NCI-H1436 treated with DMSO at 0.1 percent for 48 hours (cell line): ENCODE data around the gene CHI3L2.

ENCODE experiments used
- DNase-seq: peaks from one replicate; lab custom pipeline; 2025; lab: John Stamatoyannopoulos, UW

CHI3L2 gene

GRCh38 chr1:111221633-111222291 is 5.8 kb upstream of the CHI3L2 start:
- no peak for DNase-seq

- no peak for DNase-seq
Measured at GRCh38 chr1:111222308-111223125, 5.0 kb upstream of the CHI3L2 start.

GRCh38 chr1:111223126-111223685 is 4.3 kb upstream of the CHI3L2 start:
- no peak for DNase-seq

- DNase-seq = no peak
Measured at GRCh38 chr1:111225091-111225490, 2.4 kb upstream of the CHI3L2 start.

GRCh38 chr1:111225717-111226400 is 1.7 kb upstream of the CHI3L2 start:
- DNase-seq = no peak

GRCh38 chr1:111227851-111228747 is 586 bp downstream of the CHI3L2 start:
- no peak for DNase-seq

GRCh38 chr1:111228748-111229126 is 1.2 kb downstream of the CHI3L2 start:
- no peak for DNase-seq

GRCh38 chr1:111232134-111232533 is 4.6 kb downstream of the CHI3L2 start:
- no peak for DNase-seq

DNA sequence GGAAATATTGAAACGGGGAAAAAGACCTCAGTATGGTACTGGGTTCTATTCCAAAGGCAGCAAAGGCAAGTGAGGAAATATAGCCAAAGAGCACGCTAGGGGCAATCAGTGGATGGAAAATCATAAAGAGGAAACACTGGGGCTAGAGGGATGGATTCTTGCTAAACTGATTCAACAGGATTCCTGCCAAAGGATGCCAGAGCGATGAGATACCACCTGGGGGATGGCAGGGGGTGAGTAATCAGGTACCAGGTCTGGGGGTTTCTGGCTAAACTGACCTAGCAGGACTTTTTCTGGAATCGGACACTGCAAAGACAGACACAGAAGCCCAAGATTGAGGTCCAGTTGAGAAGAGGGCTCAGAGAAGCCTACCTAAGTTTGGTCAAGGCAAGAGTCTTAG is 6.7 kb downstream of the CHI3L2 start:
- no peak for DNase-seq

DNA sequence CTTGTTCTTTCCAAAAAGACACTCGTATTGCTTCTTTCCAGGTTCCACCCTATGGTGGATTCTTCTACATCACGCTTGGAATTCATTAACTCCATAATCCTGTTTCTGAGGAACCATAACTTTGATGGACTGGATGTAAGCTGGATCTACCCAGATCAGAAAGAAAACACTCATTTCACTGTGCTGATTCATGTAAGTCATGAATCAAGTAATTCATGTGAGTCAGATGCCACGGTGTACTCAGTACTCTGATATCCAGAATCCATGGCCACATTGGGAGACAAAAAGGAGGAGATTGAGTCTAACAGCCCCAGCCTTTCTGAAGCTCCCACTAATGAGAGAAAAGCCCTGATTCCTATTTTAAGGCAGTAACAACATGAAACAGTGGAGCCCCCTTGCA is 7.4 kb downstream of the CHI3L2 start:
- DNase-seq = no peak

- no peak for DNase-seq
Measured at GRCh38 chr1:111236379-111236778, 8.9 kb downstream of the CHI3L2 start.

DNA sequence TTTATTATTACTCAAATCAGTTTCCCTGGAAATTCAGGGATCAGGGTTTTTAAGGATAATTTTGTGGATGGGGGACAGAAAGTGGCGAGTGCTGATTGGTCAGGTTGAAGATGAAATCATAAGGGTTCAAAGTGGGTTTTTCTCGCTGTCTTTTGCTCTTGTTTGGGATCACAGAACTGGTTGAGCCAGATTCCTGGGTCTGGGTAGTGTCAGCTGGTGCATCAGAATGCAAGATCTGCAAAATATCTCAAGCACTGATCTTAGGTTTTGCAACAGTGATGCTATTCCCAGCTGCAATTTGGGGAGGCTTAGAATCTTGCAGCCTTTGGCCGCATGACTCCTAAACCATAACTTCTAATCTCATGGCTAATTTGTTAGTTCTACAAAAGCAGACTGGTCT is 9.3 kb downstream of the CHI3L2 start:
- DNase-seq = no peak

GRCh38 chr1:111238056-111238795 is 10.7 kb downstream of the CHI3L2 start:
- no peak for DNase-seq

- no peak for DNase-seq
Measured at GRCh38 chr1:111241797-111242196, 14.3 kb downstream of the CHI3L2 start.

- no peak for DNase-seq
Measured at GRCh38 chr1:111242805-111243523, 15.5 kb downstream of the CHI3L2 start.

DNA sequence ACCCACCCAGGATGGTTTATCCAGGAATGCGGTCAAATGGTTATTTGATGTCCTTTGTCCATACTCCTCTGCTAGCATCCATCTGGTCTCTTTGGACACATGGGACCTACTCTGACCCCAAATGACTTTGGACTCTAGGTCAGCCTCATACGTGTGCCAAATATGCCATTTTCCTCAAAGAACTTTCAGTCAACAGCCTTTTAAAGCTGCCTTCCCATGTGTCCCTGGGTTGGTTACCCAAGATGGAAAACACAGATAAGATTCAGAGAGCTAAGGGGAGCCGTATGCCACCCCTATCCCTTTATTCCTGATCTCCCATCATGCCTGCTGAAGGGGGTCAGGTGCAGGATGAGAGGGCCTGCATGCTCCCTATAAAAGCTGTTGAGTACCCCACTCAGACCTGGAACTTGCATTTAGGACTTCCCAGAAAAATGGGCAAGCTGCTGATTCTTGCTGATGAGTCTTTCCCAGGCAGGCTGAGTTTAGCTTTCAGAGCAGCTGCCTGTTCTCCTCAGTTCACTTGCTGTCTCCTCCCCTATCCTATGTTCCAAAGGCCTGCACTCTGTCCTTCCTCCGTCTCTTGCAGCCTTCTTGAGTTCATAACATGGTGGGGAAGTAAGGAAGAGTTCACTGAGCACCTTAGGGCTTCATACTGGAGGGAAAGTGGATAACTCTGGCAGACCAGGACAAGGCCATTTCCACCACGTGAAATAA is 19.8 kb downstream of the CHI3L2 start:
- DNase-seq = no peak

DNA sequence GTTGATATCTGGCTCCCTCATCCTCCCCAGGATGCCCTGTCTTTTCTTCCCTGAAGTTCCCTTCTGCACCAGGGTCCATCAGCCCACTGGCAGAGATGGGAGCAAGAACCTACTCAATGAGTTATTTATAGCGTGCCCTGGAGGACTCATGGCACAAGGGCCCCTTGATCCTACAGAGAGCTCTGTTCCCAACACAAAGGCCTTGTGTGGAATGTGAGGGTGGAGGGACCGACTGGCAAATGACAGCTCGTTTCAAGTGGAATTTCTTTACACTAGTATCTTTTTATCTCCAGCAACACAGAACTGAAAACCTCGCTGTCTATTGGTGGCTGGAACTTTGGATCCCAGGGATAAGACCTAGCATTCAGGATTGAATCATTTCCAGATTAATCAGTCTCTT is 22.4 kb downstream of the CHI3L2 start:
- no peak for DNase-seq

DNA sequence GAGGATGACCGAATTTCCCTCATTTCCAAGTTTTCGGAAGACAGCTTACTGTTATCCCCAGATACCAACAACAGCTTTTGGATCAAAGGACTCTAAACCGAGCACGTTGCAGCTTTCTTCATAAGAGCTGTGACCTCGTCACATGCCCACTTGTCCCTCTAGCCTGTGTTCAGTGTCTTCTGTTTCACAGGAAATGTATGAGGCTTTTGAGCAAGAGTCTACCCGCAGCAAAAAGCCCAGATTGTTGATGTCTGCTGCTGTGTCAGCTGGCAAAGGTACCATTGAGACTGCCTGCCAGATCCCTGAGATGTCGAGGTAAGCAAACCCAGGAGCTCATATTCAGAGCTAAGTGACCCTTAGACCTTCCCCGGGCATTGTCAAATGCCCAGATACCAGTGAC is 24.1 kb downstream of the CHI3L2 start:
- DNase-seq = no peak

GRCh38 chr1:111252786-111253185 is 25.3 kb downstream of the CHI3L2 start:
- DNase-seq = no peak

DNA sequence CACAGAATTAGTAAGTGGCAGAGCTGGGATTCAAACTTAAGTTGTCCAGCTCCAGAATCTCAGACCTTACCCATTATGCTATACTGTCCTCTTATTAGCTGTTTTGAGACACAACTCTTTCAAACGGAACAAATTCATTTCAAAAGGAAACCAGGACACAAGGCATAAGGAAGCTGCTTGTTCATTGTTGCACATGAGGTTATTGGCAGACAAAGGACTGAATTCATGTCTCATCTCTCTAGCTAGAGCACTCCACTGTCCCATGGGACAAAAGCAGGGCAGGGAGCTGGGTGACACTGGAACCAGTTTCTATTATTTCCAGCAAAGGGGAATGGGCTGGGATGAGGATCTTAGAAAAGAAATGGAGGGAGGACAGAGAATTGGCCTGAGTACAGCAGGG is 26.4 kb downstream of the CHI3L2 start:
- DNase-seq = no peak
